ENCODE results near the gene MEX3C. TPM values are rescaled to one million over a fixed set of nuclear protein-coding genes. Genes with fewer than 3 reads are reported as not detected.

Gene MEX3C
- total and polyA plus RNA-seq, 8 donors = 21.4 to 76.1 (median 66.8) TPM

- H3K9me3 ChIP-seq = no peaks in the 10 kb centered on the region
- no peak for TF ChIP-seq CTCF (IDR thresholded peaks at IDR 0.05)
- DNase-seq (no peak), ATAC-seq (no peak)
- intact Hi-C loops (cut with DNase I) = no loop called here
- H3K27ac ChIP-seq = no peak overlapping the region
- no peaks in the 10 kb centered on the region for H3K27me3 ChIP-seq
- no peaks in the 10 kb centered on the region for H3K36me3 ChIP-seq
- peaks cover 0 to 13% of the 10 kb centered on the region in 2 donors for H3K4me1 ChIP-seq
- H3K4me3 ChIP-seq = no peak overlapping the region
Measured at GRCh38 chr18:51212606-51213005, 15.1 kb upstream of the MEX3C start.

- TF ChIP-seq CTCF (IDR thresholded peaks at IDR 0.05) = no peak
- Histone ChIP-seq H3K27ac (peak overlapping the region in 1 of 2 donors; percentile 66), H3K27me3 (no peaks in the 10 kb centered on the region), H3K36me3 (no peaks in the 10 kb centered on the region), H3K4me1 (peaks cover 0 to 13% of the 10 kb centered on the region in 2 donors), H3K9me3 (no peaks in the 10 kb centered on the region), H3K4me3 (no peak overlapping the region)
- peak in 2 of 4 donors; percentile 5 to 24 for DNase-seq
- peak; percentile 89 for ATAC-seq
- intact Hi-C loops (cut with DNase I) = no loop called here
Measured at GRCh38 chr18:51211552-51211951, 14.1 kb upstream of the MEX3C start.

GRCh38 chr18:51196811-51197660 is 445 bp downstream of the MEX3C start:
- Histone ChIP-seq H3K9me3 (no peaks in the 10 kb centered on the region), H3K4me3 (peak overlapping the region; percentile 72 to 90), H3K36me3 (no peaks in the 10 kb centered on the region), H3K27ac (peak overlapping the region; percentile 94 to 95), H3K27me3 (no peaks in the 10 kb centered on the region), H3K4me1 (peaks cover 19 to 35% of the 10 kb centered on the region in 2 donors)
- DNase-seq = peak; percentile 69 to 91 (median 74)
- intact Hi-C loops (cut with DNase I) = no loop called here
- ATAC-seq = peak; percentile 0
- TF ChIP-seq CTCF (IDR thresholded peaks at IDR 0.05) = no peak

GRCh38 chr18:51196118-51196810 is 1.2 kb downstream of the MEX3C start:
- Histone ChIP-seq H3K4me1 (peaks cover 27 to 39% of the 10 kb centered on the region in 2 donors), H3K27me3 (no peaks in the 10 kb centered on the region), H3K4me3 (peak overlapping the region; percentile 72 to 90), H3K9me3 (no peaks in the 10 kb centered on the region), H3K36me3 (no peaks in the 10 kb centered on the region), H3K27ac (peak overlapping the region; percentile 94 to 95)
- no peak for TF ChIP-seq CTCF (IDR thresholded peaks at IDR 0.05)
- intact Hi-C loops (cut with DNase I) = no loop called here
- DNase-seq = peak; percentile 27 to 89 (median 42)
- ATAC-seq = peak; percentile 1

Data from left lung (tissue), 10 donors.